ENCODE results near the gene MAPK13.

GRCh38 chr6:36170704-36171103 lies 40.4 kb downstream of the MAPK13 start:
- no peak for TF ChIP-seq CTCF (tag by site-specific recombination; IDR thresholded peaks at IDR 0.05)
- TF ChIP-seq ZBTB11 (tag by site-specific recombination; conservative IDR thresholded peaks at IDR 0.05; ENCODE audit: low read depth), result no peak
- no peak for TF ChIP-seq BCL11B (tag by site-specific recombination; IDR thresholded peaks at IDR 0.05; ENCODE audit: low read depth)
- TF ChIP-seq ZNF37A (tag by site-specific recombination; IDR thresholded peaks at IDR 0.05), result no peak
- no peak for TF ChIP-seq ZNF513 (tag by site-specific recombination; IDR thresholded peaks at IDR 0.05)

Data from HEK293 (cell line).